ENCODE measurements around the gene HES3. TPM values are rescaled to one million over a fixed set of nuclear protein-coding genes. Genes with fewer than 3 reads are reported as not detected.
A peak's percentile ranks its signal among the peaks of the same experiment; 100 is the strongest.

Gene HES3
- total RNA-seq, 1 donor from 2014 or later: not detected

GRCh38 chr1:6252374-6252710, 8.4 kb downstream of the HES3 start:
- DNase-seq (ENCODE audit: low read depth) (no peak), FAIRE-seq (no peak)
- Histone ChIP-seq H3K4me3 (ENCODE audit: low read depth, low read length) (no peak overlapping the region), H3K27me3 (ENCODE audit: control insufficient read depth, insufficient read depth, low read length) (no peaks in the 10 kb centered on the region), H3K36me3 (ENCODE audit: control insufficient read depth, insufficient read depth, low read length) (peaks cover 16% of the 10 kb centered on the region)
- TF ChIP-seq CTCF (IDR thresholded peaks at IDR 0.05; ENCODE audit: insufficient read depth, low read length, severe bottlenecking): no peak

- Histone ChIP-seq H3K27me3 (ENCODE audit: control insufficient read depth, insufficient read depth, low read length) (no peaks in the 10 kb centered on the region), H3K36me3 (ENCODE audit: control insufficient read depth, insufficient read depth, low read length) (peaks cover 16% of the 10 kb centered on the region), H3K4me3 (ENCODE audit: low read depth, low read length) (no peak overlapping the region)
- FAIRE-seq (no peak), DNase-seq (ENCODE audit: low read depth) (no peak)
- no peak for TF ChIP-seq CTCF (IDR thresholded peaks at IDR 0.05; ENCODE audit: insufficient read depth, low read length, severe bottlenecking)
Measured at GRCh38 chr1:6253380-6253779, 9.4 kb downstream of the HES3 start.

- H3K4me3 ChIP-seq (ENCODE audit: low read depth, low read length): no peak overlapping the region
- DNase-seq (ENCODE audit: low read depth): no peak
- FAIRE-seq: no peak
- no peak for TF ChIP-seq CTCF (IDR thresholded peaks at IDR 0.05; ENCODE audit: insufficient read depth, low read length, severe bottlenecking)
- no peaks in the 10 kb centered on the region for H3K27me3 ChIP-seq (ENCODE audit: control insufficient read depth, insufficient read depth, low read length)
- H3K36me3 ChIP-seq (ENCODE audit: control insufficient read depth, insufficient read depth, low read length): peaks cover 16% of the 10 kb centered on the region
Measured at GRCh38 chr1:6254691-6255090, 10.7 kb downstream of the HES3 start.

- Histone ChIP-seq H3K27me3 (ENCODE audit: control insufficient read depth, insufficient read depth, low read length) (no peaks in the 10 kb centered on the region), H3K4me3 (ENCODE audit: low read depth, low read length) (no peak overlapping the region), H3K36me3 (ENCODE audit: control insufficient read depth, insufficient read depth, low read length) (peaks cover 15% of the 10 kb centered on the region)
- FAIRE-seq (no peak), DNase-seq (ENCODE audit: low read depth) (no peak)
- TF ChIP-seq CTCF (IDR thresholded peaks at IDR 0.05; ENCODE audit: insufficient read depth, low read length, severe bottlenecking): no peak
Measured at GRCh38 chr1:6256645-6257044, 12.7 kb downstream of the HES3 start.

GRCh38 chr1:6257541-6258069, 13.6 kb downstream of the HES3 start:
- H3K36me3 ChIP-seq (ENCODE audit: control insufficient read depth, insufficient read depth, low read length): peaks cover 14% of the 10 kb centered on the region
- no peak overlapping the region for H3K4me3 ChIP-seq (ENCODE audit: low read depth, low read length)
- no peak for FAIRE-seq
- DNase-seq (ENCODE audit: low read depth): no peak
- no peak for TF ChIP-seq CTCF (IDR thresholded peaks at IDR 0.05; ENCODE audit: insufficient read depth, low read length, severe bottlenecking)
- no peaks in the 10 kb centered on the region for H3K27me3 ChIP-seq (ENCODE audit: control insufficient read depth, insufficient read depth, low read length)

- no peak overlapping the region for H3K4me3 ChIP-seq (ENCODE audit: low read depth, low read length)
- H3K27me3 ChIP-seq (ENCODE audit: control insufficient read depth, insufficient read depth, low read length): no peaks in the 10 kb centered on the region
- peak; percentile 96 for FAIRE-seq
- H3K36me3 ChIP-seq (ENCODE audit: control insufficient read depth, insufficient read depth, low read length): peaks cover 7% of the 10 kb centered on the region
- no peak for TF ChIP-seq CTCF (IDR thresholded peaks at IDR 0.05; ENCODE audit: insufficient read depth, low read length, severe bottlenecking)
- peak; percentile 88 for DNase-seq (ENCODE audit: low read depth)
Measured at GRCh38 chr1:6258675-6259074, 14.7 kb downstream of the HES3 start.
